IMR-90 (cell line): ENCODE results near the gene PIEZO2. TPM values are rescaled to one million over a fixed set of nuclear protein-coding genes. Genes with fewer than 3 reads are reported as not detected.
A peak's percentile ranks its signal among the peaks of the same experiment; 100 is the strongest.

Experiments
- ATAC-seq: fragments of 200-7000 bp; cut with Tn5 transposase; 2 replicates; pipeline ENCODE4 v1.9.1; 2020; ENCODE audit warnings: low read depth, mild to moderate bottlenecking, moderate library complexity
- BruUV-seq: library from RNA; stranded (reverse); fragments of 400-500 nt; replicated peaks from 2 replicates; lab custom pipeline; 2021; lab: Mats Ljungman, UMichigan
- CTCF ChIA-PET: fragments of 300-600 bp; formaldehyde crosslinking; extraction: SDS; loops from one replicate; lab custom pipeline; 2021; ENCODE audit warnings: antibody characterized with exemption; lab: Yijun Ruan, JAX
- POLR2A ChIA-PET: fragments of 300-600 bp; sonication (Branson Sonifier 250); formaldehyde crosslinking; loops from one replicate; lab custom pipeline; 2022; ENCODE audit warnings: antibody characterized with exemption; ENCODE audit not compliant: unreplicated experiment; lab: Charles Lee
- DNase-seq: peaks from one replicate; pipeline ENCODE4 v3.0.0; 2013
- H2AFZ ChIP-seq: replicated peaks from 2 replicates; pipeline ENCODE3; 2013; ENCODE audit warnings: low read length, mild to moderate bottlenecking; ENCODE audit not compliant: poor library complexity
- H2AK5ac ChIP-seq: 2 replicates; pipeline ENCODE4 v1.6.1; 2013; ENCODE audit warnings: low read depth, low read length, inconsistent platforms
- H2AK9ac ChIP-seq: replicated peaks from 2 replicates; pipeline ENCODE3; 2013; ENCODE audit warnings: mild to moderate bottlenecking, low read depth, low read length, moderate library complexity; ENCODE audit not compliant: poor library complexity
- H2BK120ac ChIP-seq: 2 replicates; pipeline ENCODE4 v1.6.1; 2013; ENCODE audit warnings: low read depth, low read length, inconsistent platforms
- H2BK15ac ChIP-seq: 3 replicates; pipeline ENCODE4 v1.6.1; 2013; ENCODE audit warnings: low read depth, low read length, inconsistent platforms
- H2BK20ac ChIP-seq: 2 replicates; pipeline ENCODE4 v1.6.1; 2013; ENCODE audit warnings: low read depth, mild to moderate bottlenecking, inconsistent platforms, low read length, moderate library complexity
- H2BK5ac ChIP-seq: 2 replicates; pipeline ENCODE4 v1.6.1; 2013; ENCODE audit warnings: mild to moderate bottlenecking, low read depth, low read length, inconsistent platforms; ENCODE audit not compliant: poor library complexity, severe bottlenecking
- H3K14ac ChIP-seq: replicated peaks from 2 replicates; pipeline ENCODE4 v1.6.1; 2013; ENCODE audit warnings: low read depth, low read length, inconsistent platforms
- H3K18ac ChIP-seq: 2 replicates; pipeline ENCODE4 v1.6.1; 2013; ENCODE audit warnings: low read depth, low read length, control low read depth
- H3K23ac ChIP-seq: 2 replicates; pipeline ENCODE4 v1.6.1; 2013; ENCODE audit warnings: low read depth, low read length, inconsistent platforms
- H3K27ac ChIP-seq: 2 replicates; pipeline ENCODE4 v1.5.1; 2013; ENCODE audit warnings: mild to moderate bottlenecking, control low read depth, low read length; ENCODE audit not compliant: insufficient read depth
- H3K27me3 ChIP-seq: 2 replicates; pipeline ENCODE4 v1.6.1; 2013; ENCODE audit warnings: low read length; ENCODE audit not compliant: control insufficient read depth, insufficient read depth
- H3K36me3 ChIP-seq: 2 replicates; pipeline ENCODE4 v1.6.1; 2013; ENCODE audit warnings: low read length, mixed read lengths; ENCODE audit not compliant: control insufficient read depth, insufficient read depth
- H3K4ac ChIP-seq: 2 replicates; pipeline ENCODE4 v1.6.1; 2013; ENCODE audit warnings: low read depth, low read length, inconsistent platforms
- H3K4me1 ChIP-seq: 2 replicates; pipeline ENCODE4 v1.6.1; 2013; ENCODE audit warnings: low read length, mixed read lengths; ENCODE audit not compliant: control insufficient read depth, insufficient read depth
- H3K4me2 ChIP-seq: 2 replicates; pipeline ENCODE4 v1.6.1; 2013; ENCODE audit warnings: low read depth, mild to moderate bottlenecking, control low read depth, low read length, moderate library complexity
- H3K4me3 ChIP-seq: 2 replicates; pipeline ENCODE4 v1.5.1; 2013; ENCODE audit warnings: low read depth, mild to moderate bottlenecking, control low read depth, low read length, moderate library complexity; ENCODE audit not compliant: insufficient read depth
- H3K56ac ChIP-seq: 2 replicates; pipeline ENCODE4 v1.6.1; 2013; ENCODE audit warnings: low read length, inconsistent platforms; ENCODE audit not compliant: insufficient read depth; ENCODE audit errors: extremely low read depth
- H3K79me1 ChIP-seq, 2 experiments: 2 replicates each; pipeline ENCODE4 v1.6.1; 2013; ENCODE audit warnings: low read length in 2 of 2, inconsistent platforms in 1 of 2, low read depth in 1 of 2
- H3K9ac ChIP-seq: 2 replicates; pipeline ENCODE4 v1.6.1; 2013; ENCODE audit warnings: low read depth, low read length, control low read depth
- H3K9me1 ChIP-seq: 2 replicates; pipeline ENCODE4 v1.6.1; 2013; ENCODE audit warnings: low read length, inconsistent platforms; ENCODE audit not compliant: insufficient read depth
- H3K9me3 ChIP-seq: 2 replicates; pipeline ENCODE4 v1.6.1; 2013; ENCODE audit warnings: low read length; ENCODE audit not compliant: control insufficient read depth, insufficient read depth
- H4K20me1 ChIP-seq: 2 replicates; pipeline ENCODE4 v1.6.1; 2013; ENCODE audit warnings: low read length, inconsistent platforms; ENCODE audit not compliant: insufficient read depth
- H4K5ac ChIP-seq: 2 replicates; pipeline ENCODE4 v1.6.1; 2013; ENCODE audit warnings: mild to moderate bottlenecking, low read depth, low read length, control low read depth
- H4K8ac ChIP-seq, 2 experiments: 2 replicates each; pipeline ENCODE4 v1.6.1; 2013; ENCODE audit warnings: low read depth in 2 of 2, low read length in 2 of 2, control low read depth in 1 of 2, inconsistent platforms in 1 of 2
- H4K91ac ChIP-seq: 2 replicates; pipeline ENCODE4 v1.6.1; 2013; ENCODE audit warnings: low read depth, low read length, inconsistent platforms; ENCODE audit not compliant: insufficient read depth
- BHLHE40 ChIP-seq: fragments of 150-350 bp; IDR thresholded peaks from 2 replicates; pipeline ENCODE4 v1.6.1; 2016; ENCODE audit warnings: mild to moderate bottlenecking, low read depth, low read length
- CEBPB ChIP-seq: IDR thresholded peaks from 2 replicates; pipeline ENCODE4 v1.6.1; 2012; ENCODE audit warnings: low read depth, low read length, improper control_type of control experiment
- CHD1 ChIP-seq: IDR thresholded peaks from 2 replicates; pipeline ENCODE4 v1.6.1; 2012; ENCODE audit warnings: low read depth, low read length, improper control_type of control experiment
- CTCF ChIP-seq: conservative IDR thresholded peaks from 2 replicates; pipeline ENCODE4 v1.5.1; 2012; ENCODE audit warnings: mild to moderate bottlenecking, low read depth, low read length, improper control_type of control experiment
- FOS ChIP-seq: fragments of 150-350 bp; IDR thresholded peaks from 2 replicates; pipeline ENCODE4 v1.6.1; 2016; ENCODE audit warnings: low read depth, low read length
- MAFK ChIP-seq: IDR thresholded peaks from 2 replicates; pipeline ENCODE4 v1.6.1; 2012; ENCODE audit warnings: low read depth, low read length, improper control_type of control experiment
- MAZ ChIP-seq: IDR thresholded peaks from 2 replicates; pipeline ENCODE4 v1.6.1; 2012; ENCODE audit warnings: low read depth, mild to moderate bottlenecking, low read length, improper control_type of control experiment, moderate library complexity, borderline replicate concordance
- MXI1 ChIP-seq: IDR thresholded peaks from 2 replicates; pipeline ENCODE4 v1.6.1; 2012; ENCODE audit warnings: low read depth, mild to moderate bottlenecking, low read length, moderate library complexity, borderline replicate concordance
- NFE2L2 ChIP-seq: fragments of 150-350 bp; IDR thresholded peaks from 2 replicates; pipeline ENCODE4 v1.6.1; 2016; ENCODE audit warnings: low read depth, mild to moderate bottlenecking, low read length
- POLR2A ChIP-seq: IDR thresholded peaks from 2 replicates; pipeline ENCODE4 v1.6.1; 2012; ENCODE audit warnings: mild to moderate bottlenecking, low read depth, low read length
- RAD21 ChIP-seq: IDR thresholded peaks from 2 replicates; pipeline ENCODE4 v1.6.1; 2012; ENCODE audit warnings: low read length, improper control_type of control experiment
- RCOR1 ChIP-seq: IDR thresholded peaks from 2 replicates; pipeline ENCODE4 v1.6.1; 2012; ENCODE audit warnings: mild to moderate bottlenecking, low read length, improper control_type of control experiment; ENCODE audit not compliant: insufficient replicate concordance
- RFX5 ChIP-seq: IDR thresholded peaks from 2 replicates; pipeline ENCODE4 v1.8.0; 2012; ENCODE audit warnings: low read depth, mild to moderate bottlenecking, low read length, moderate library complexity
- SMC3 ChIP-seq: fragments of 150-350 bp; IDR thresholded peaks from 2 replicates; pipeline ENCODE4 v1.6.1; 2016; ENCODE audit warnings: low read depth, mild to moderate bottlenecking, antibody characterized with exemption, low read length, moderate library complexity
- USF2 ChIP-seq: fragments of 150-350 bp; IDR thresholded peaks from 2 replicates; pipeline ENCODE4 v1.6.1; 2017; ENCODE audit warnings: mild to moderate bottlenecking, antibody characterized with exemption, low read length, low read depth
- WGBS, 2 experiments: methylation state at CpG; one replicate each; pipeline versions ENCODE4 v1.1.5 to v1.1.7; 2013; ENCODE audit warnings: missing lambda C conversion rate in 2 of 2; ENCODE audit not compliant: insufficient read length in 1 of 2; ENCODE audit errors: extremely low coverage in 2 of 2; 5-methylcytosine and 5-hydroxymethylcytosine counted together
- dilution Hi-C: fragments of 300-500 bp; cut with HindIII; formaldehyde crosslinking; loops from one replicate; pipeline ENCODE4 v1.14.3; 2018; ENCODE audit warnings: low sequenced_read_pairs; ENCODE audit not compliant: unreplicated experiment
- in situ Hi-C: fragments of 300-500 bp; cut with MboI; formaldehyde crosslinking; loops from 3 replicates; pipeline ENCODE4 v1.14.3; 2019; ENCODE audit warnings: low sequenced_read_pairs, inconsistent platforms, mixed read lengths
- intact Hi-C: fragments of 100-400 bp; cut with micrococcal nuclease; formaldehyde crosslinking; loops from 2 replicates; pipeline ENCODE4 v1.10.0; 2022
- polyA plus RNA-seq, 3 experiments: library from polyadenylated mRNA; depleted of rRNA; stranded (reverse); fragments of >200 nt; gene quantifications; 2 replicates each; pipeline ENCODE4 v1.2.3, GENCODE V29; 2012; ENCODE audit warnings: low replicate concordance in 1 of 3
- total RNA-seq: library from RNA; depleted of rRNA; stranded (reverse); fragments of >200 nt; gene quantifications from 2 replicates; pipeline ENCODE4 v1.2.3, GENCODE V29; 2012
- TF ChIP-seq, protein P1 (sequence below): fragments of 150-350 bp; IDR thresholded peaks from 2 replicates; pipeline ENCODE4 v1.6.1; 2016; ENCODE audit warnings: low read depth, mild to moderate bottlenecking, low read length, moderate library complexity, borderline replicate concordance

PIEZO2 gene
- total and polyA plus RNA-seq, 2 of the 4 experiments (the other 2 are of a cell fraction), result 2.4 to 4.1 TPM

DNA sequence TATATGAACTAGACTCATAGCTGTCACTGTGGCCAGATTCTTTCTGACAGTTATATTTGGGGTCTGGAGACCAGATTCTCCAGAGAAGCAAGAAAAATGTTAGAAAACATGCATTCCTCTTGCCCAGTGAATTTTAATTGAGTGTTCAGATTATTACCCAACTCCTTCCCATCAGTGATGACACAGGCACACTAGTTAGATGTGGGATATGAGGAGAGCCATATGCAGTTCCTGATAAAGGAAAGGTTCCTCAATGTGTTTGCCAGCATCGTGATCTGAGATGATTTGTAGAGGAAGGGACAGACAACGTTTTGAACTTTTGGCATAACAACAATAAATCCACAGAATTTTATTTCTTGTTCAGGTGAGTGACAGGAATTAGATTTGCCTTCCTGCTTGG lies 308.6 kb downstream of the PIEZO2 start:
- Histone ChIP-seq H3K56ac (no peak overlapping the region), H3K4me2 (no peak overlapping the region), H2BK5ac (no peak overlapping the region), H2BK120ac (no peak overlapping the region), H2BK20ac (no peak overlapping the region), H3K9ac (no peak overlapping the region), H3K79me1 (no peaks in the 10 kb centered on the region), H3K9me1 (no peaks in the 10 kb centered on the region; the same call in 1 of the 2 replicates), H3K36me3 (peaks cover 4% of the 10 kb centered on the region; the same call in 1 of the 2 replicates), H3K4me3 (no peak overlapping the region), H3K18ac (no peak overlapping the region), H3K14ac (0 out of 2 replicates have a peak overlapping the region, but pooled peaks have one; percentile 35), H2AK9ac (no peak overlapping the region), H3K27me3 (no peaks in the 10 kb centered on the region), H3K9me3 (no peaks in the 10 kb centered on the region), H2AK5ac (no peak overlapping the region), H2BK15ac (no peak overlapping the region), H4K8ac (0 out of 4 replicates have a peak overlapping the region, but pooled peaks of 1 of the 2 experiments have one; percentile 16), H3K27ac (no peak overlapping the region), H4K5ac (no peak overlapping the region), H3K23ac (no peak overlapping the region; the same call in 1 of the 2 replicates), H3K4ac (no peak overlapping the region), H4K20me1 (no peaks in the 10 kb centered on the region), H4K91ac (no peak overlapping the region), H2AFZ (no peak overlapping the region), H3K4me1 (peaks cover 1% of the 10 kb centered on the region; the same call in 1 of the 2 replicates)
- CTCF ChIA-PET, result no interaction called here
- intact Hi-C loops (no loop called here), in situ Hi-C loops (no loop called here), dilution Hi-C loops (no loop called here)
- no peak for DNase-seq
- BruUV-seq, result no TSS peak
- ATAC-seq, result no peak
- TF ChIP-seq MXI1 (no peak), POLR2A (no peak), FOS (no peak), RFX5 (no peak), BHLHE40 (no peak), MAZ (no peak), RAD21 (no peak), SMC3 (no peak), CHD1 (no peak), CEBPB (no peak), NFE2L2 (no peak), USF2 (no peak), RCOR1 (no peak), MAFK (no peak), CTCF (no peak)
- TF ChIP-seq, protein P1, sequence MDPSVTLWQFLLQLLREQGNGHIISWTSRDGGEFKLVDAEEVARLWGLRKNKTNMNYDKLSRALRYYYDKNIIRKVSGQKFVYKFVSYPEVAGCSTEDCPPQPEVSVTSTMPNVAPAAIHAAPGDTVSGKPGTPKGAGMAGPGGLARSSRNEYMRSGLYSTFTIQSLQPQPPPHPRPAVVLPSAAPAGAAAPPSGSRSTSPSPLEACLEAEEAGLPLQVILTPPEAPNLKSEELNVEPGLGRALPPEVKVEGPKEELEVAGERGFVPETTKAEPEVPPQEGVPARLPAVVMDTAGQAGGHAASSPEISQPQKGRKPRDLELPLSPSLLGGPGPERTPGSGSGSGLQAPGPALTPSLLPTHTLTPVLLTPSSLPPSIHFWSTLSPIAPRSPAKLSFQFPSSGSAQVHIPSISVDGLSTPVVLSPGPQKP, result no peak
- WGBS, 2 experiments, result no CpG with 5 or more reads among the region's 2 CpGs
- POLR2A ChIA-PET, result interaction anchor here (0.6 kb wide), 1 partner anchor 334 kb away, joined by 3 read pairs; no protein-coding TSS in a partner anchor
